8988T (cell line): ENCODE measurements around the gene PAX1.

Experiments used
- DNase-seq: peaks from one replicate; pipeline ENCODE4 v3.0.0; 2011

PAX1 gene

GRCh38 chr20:21705575-21706260 lies at the start of gene PAX1:
Gene PAX1, plus strand, starts transcription at chr20:21705664. Its CDS starts 49 bp downstream, at chr20:21705713.
- no peak for DNase-seq

GRCh38 chr20:21656308-21657067 lies 49.0 kb upstream of the PAX1 start:
- no peak for DNase-seq

DNA sequence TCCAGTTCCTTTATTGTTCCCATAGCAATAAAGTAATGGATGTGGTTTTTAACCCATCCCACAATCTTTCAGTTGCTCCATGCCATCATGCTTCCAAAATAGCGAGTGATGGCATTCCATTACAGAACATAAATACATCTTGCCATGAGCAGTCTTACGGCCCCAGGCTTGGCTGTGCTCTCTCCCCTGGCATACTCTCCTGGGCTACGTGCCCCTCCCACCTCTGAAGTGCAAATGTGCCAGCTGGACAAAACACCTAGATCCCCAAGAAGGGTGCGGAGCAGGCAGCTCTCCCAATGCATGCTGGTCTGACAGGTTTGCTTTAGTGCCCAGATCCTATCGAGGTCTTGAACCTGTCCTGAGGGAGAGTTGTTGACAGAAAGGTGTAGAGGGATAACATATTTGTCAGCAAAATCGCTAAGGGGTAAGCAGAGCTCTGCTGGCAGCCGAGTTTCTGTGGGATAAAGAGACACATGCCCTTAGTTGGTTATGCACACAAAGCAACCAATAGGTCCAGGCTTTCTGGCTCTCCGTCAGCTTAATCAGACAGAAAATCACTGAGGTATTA lies 43.9 kb upstream of the PAX1 start:
- DNase-seq = no peak

DNA sequence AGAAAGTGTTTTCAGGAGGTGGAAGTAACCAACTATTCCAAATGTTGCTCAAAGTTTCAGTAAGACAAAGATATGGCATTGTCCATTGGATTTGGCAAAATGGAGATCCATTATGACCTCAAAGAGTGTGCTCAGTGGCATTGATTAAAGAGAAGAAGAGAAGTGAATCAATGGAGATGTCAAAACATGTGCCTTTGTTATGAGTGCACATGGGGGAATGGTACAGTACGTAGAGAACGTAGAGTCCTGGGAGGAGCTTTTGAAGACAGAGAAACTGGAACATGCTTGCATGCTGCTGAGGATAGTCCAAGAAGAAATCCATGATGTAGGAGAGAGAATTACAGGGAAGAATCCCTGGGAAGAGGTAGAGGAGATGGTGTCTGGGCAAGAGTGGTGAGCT lies 42.0 kb upstream of the PAX1 start:
- no peak for DNase-seq

GRCh38 chr20:21665687-21666446 lies 39.6 kb upstream of the PAX1 start:
- no peak for DNase-seq

DNA sequence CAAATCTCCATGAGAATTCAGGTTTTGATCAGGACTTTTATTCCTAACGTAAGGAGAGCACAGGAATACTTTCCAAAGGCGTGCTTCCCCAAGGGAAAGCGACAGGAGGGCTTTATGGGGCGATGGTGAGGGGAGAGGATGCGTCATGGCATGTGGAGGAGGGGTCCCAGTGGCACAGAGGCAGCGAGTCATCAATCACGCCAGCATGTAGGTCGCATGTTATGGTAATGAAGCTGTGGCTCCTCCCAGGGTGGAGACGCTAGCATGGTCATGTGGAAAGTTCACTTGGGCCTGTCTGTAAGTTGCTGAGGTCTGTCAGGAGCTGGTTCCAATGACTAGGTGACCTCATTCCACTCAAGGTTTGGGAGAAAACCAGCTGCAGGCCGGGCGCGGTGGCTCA lies 35.3 kb upstream of the PAX1 start:
- no peak for DNase-seq

- no peak for DNase-seq
Observed at GRCh38 chr20:21670981-21671380, 34.5 kb upstream of the PAX1 start.

DNA sequence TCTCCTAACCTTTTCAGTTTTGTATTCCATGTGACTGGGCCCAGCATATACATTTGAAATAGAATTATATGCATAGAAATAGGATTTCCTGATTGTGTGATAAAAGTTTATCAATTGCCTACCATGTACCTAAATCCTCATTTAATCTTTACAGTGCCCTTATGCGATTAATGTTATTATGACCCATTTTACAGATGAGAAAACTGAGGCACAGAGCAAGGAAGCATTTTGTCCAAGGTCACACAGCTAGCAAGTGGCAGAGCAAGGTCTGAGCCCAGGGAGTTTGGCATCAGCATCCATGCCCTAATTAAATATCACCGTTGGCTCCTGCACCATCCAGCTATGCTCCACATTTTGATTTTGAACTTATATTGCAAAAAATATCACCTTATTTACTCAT lies 28.2 kb upstream of the PAX1 start:
- no peak for DNase-seq

- no peak for DNase-seq
Observed at GRCh38 chr20:21677781-21678180, 27.7 kb upstream of the PAX1 start.

DNA sequence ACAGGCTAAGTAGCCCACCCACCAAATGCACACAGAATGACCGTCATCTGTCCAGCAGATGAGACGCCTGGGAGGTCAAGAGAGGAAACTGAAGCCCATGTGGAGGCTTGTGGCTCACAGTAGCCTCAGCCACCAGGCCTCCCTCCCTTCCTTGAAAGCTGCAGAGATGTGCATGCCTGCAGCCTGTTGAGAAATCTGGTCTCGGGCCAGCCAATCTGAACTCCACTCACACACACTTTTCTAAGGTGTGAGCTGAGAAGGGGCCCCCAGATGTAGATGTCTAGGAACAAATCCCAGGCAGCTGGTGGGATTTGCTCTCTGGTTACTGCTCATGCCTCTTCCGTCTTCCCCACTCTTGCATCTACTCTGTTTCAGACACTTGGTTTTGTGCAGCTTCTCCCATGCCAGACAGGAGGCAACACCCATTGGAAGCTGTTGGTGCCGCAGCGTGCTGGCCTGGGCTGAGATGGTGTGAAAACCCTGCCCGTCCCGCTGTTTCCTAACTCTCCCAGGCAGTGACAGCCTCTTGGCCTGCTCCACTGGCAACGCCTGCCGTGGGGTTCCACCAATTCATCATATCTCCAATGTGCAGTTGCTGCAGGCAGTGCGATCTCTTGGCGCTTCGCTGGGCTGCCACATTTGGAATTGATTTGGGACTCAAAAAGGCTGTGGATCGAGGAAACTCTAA lies 24.1 kb upstream of the PAX1 start:
- DNase-seq = no peak

DNA sequence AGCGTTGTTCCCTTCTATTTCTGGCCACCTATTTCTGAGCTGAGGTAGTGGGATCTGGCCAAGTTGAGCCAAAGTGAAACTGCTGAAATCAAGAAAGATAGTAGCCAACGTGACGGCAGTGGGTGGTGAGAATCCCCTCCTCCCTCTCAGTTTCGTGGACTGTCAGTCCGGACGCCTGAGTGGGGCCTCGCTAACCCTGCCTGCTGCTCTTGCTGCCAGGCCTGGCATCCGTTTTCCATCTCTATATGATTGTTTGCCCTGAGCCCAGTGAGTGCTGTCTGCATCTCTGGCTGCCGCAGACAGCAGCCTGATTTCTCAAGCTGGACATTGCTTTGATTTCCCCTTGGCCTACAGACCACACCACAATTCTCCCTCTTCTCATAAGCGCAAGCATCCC lies 23.5 kb upstream of the PAX1 start:
- DNase-seq = no peak

- no peak for DNase-seq
Observed at GRCh38 chr20:21682521-21682954, 22.9 kb upstream of the PAX1 start.

DNA sequence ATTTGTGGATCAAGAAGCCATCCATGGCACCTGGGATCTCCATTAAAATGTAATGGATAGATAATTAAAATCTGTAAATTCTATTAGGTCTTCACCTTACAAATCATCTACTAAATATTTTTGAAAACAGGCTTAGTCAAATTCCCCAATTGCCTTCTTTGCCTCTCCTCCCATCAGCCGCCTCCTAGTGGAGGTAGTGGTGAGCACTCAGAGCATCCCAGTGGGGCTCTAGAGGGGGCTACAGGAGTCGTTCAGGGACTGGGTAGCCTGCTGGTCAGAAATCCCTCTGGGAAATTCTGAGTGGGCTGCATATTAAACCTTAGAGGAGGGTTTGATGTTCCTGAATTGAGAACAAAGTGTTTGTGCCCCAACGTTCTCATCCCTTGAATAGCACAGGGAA lies 20.8 kb upstream of the PAX1 start:
- DNase-seq = no peak

DNA sequence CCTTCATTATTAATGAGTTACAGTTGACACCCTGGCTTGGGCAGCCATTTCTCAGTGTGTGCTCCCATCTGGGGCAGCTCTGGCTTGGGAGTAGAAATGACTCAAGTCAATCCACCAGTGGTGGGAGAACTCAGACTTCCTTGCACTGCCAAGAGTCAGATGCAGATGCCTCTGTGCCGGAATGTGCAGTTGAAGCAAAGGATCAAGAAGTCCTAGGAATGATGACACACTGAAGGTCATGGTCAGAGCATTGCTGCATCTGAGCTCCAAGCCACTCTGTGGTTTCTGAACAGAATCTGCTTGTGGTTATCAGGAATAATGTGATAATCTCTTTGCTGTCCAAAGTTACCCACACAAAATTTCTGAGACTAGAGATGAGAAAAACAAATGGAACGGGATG lies 19.5 kb upstream of the PAX1 start:
- DNase-seq = no peak

DNA sequence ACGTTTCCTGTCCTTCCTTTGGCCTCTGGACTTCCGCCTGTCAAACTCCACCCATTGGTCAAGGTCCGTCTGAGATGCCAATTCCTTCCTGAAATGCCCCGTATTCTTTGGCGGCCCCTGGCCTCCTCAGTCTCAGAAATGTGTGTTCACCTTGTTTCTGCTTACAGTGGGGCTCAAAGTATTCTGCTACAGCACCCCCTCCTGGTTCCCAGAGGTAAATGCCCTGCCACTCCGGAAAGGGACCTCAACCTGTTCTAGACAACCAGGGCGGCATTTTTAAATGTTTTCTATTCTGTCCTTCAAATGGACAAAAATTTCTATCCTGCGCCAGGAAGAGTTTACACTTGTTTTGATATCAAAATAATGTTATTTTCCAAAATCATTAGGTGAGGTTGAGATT lies 12.1 kb upstream of the PAX1 start:
- DNase-seq = no peak

DNA sequence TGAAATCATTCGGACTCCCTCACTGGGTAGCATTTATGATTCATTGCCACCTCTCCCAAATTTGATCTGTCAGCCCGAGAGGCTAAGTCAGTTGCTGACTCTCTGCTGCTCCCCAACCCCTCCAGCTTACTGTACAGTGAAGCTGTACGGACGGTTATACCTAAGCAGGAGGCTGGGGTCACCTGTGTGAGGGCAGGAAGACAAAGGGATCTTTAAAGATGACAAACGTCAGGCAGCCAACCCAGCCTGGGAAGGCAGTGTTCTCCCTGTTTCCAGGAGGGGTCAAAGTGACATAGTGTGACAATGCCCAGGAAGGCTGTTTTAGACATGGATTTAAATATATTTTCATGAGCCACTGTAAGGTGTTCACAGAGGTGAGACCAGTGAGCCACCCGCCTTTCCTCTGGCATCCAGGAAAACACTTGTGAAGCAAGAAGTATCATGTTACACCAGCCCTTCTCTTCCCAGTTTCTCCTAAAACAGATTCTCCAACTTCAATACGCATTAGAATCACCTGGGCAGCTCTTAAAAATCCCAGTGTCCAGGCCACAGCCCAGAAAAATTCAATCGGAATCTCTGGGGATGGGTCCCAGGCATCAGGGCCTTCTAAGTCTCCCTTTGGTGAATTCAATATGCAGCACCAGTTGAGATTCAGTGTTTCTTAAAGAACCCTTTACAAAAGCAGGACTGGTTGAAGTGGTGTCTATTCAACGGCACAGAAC lies 6.8 kb upstream of the PAX1 start:
- no peak for DNase-seq

DNA sequence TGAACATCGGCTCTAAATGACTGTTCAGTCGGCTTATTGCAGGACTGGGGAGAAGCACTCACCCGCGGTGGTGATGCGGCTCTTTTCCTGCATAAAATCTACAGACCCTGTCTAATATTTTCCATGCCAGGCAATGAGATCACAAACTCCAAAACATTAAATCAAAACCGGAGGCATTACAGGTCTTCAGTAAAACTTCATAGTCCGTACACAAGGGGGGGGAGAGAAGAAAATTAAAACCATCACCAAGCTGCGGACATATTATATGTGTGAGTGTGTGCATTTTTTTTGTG lies 6.3 kb upstream of the PAX1 start:
- no peak for DNase-seq

GRCh38 chr20:21701171-21701876 lies 4.1 kb upstream of the PAX1 start:
- DNase-seq = no peak

GRCh38 chr20:21702016-21702415 lies 3.4 kb upstream of the PAX1 start:
- no peak for DNase-seq

GRCh38 chr20:21702553-21703470 lies 2.7 kb upstream of the PAX1 start:
- DNase-seq = no peak
